Hindlimb muscle (tissue), 1 donor: ENCODE data around the gene ATP6V1F. TPM values are rescaled to one million over a fixed set of nuclear protein-coding genes. Genes with fewer than 3 reads are reported as not detected.

Experiments
- DNase-seq: peaks from one replicate; pipeline ENCODE4 v3.0.0-alpha.2; 2013
- polyA plus RNA-seq: library from polyadenylated mRNA; unstranded; fragments of 120-200 nt; gene quantifications from one replicate; pipeline ENCODE4 v1.2.1, GENCODE V29; 2013; ENCODE audit not compliant: insufficient read length

ATP6V1F gene
- polyA plus RNA-seq, 1 donor = 121 TPM

DNA sequence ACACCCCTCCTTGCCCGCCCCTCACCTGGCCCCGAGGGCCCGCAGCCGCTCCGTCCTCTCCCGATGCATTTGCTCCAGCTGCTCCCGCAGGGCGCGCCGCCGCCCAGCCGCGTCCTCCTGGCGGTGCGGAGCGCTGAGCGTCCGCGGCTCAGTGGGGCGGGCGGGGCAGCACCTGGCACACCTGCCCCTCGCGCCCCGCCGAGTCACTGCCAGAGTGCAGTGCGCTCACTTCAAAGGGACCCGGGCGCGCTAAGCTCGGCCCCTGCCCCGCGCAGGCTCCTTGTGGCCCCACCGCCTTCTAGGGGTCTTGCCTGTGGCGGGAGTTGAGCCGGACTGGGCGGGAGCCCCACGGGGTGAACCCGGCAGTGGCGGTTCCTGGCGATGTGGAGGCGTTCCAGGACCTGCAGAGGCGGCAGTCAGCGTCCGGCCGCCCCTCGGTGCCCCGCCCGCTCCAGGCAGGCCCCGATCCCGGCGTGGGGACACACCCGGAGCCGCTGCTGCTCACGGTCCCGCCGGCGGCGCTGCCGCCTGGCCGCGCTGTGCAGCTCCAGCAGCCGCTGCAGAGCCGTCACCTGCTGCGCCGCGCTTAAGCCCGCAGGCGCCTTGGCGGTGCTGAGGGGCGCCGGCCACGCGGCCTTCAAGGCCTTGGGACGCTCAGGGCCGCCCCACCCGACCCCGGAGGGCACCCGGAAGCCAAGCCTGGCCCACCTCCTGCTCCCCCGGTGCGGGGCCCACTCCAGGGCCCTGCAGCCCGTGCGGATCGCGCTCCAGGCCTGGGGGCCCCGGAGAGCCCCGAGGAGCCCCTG, 6.7 kb downstream of the ATP6V1F start:
- peak; percentile 67 for DNase-seq

DNA sequence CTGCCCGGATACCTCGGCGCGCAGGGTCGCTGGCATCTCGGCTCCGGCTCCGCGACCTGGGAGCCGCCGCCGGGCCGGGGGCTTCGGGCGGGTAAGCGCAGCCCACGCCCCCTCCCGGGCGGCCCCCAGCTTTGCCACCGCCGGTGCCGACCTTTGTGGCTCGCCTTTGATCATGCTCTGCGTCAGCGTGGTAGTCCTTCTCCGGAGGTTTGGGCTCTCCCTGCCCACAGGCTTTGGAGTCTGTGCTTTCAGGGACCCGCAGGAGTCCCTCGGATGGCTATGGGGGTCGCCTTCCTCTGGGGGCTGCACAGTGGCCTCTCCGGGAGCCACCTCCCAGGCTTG, 7.3 kb downstream of the ATP6V1F start:
- no peak for DNase-seq

DNA sequence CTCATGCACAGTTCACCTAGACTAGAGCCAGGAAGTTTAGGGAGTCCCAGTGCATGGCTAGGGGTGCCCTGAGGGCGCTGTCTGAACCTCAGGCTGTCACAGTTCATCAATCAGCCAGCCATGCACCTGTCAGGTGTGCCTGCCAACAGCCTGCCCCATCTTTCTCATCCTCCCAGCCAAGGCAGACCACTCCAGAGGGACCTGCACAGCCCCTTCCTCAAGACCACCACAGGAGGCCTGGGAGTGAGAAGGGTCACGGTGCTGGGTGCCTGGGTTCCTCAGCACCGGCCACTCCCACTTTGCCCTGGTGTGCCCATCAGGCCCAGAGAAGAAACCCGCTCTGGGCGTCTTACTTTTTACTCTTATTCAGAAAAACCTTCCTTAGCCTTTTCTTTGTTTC, 8.4 kb downstream of the ATP6V1F start:
- no peak for DNase-seq

DNA sequence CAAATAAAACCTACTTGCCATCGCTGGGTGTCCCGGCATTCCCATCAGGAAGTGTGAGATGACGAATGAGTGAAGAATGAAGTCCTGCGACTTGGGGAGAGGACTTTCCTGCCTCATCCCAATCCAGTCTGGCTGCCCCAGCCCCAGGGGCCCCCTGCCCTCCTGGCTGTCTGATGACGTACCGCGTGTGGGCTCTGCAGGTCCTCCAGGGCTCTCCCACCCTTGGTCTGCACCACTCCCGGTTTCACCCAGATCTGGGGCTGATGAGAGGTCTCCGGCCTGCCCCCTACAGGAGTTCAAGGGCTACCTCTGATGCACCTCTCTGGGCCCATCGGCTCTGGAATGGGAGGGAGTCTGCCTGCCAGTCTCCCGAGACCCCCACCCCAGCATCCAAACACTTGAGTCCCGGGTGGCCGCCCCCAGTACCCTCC, 9.8 kb downstream of the ATP6V1F start:
- DNase-seq = no peak

DNA sequence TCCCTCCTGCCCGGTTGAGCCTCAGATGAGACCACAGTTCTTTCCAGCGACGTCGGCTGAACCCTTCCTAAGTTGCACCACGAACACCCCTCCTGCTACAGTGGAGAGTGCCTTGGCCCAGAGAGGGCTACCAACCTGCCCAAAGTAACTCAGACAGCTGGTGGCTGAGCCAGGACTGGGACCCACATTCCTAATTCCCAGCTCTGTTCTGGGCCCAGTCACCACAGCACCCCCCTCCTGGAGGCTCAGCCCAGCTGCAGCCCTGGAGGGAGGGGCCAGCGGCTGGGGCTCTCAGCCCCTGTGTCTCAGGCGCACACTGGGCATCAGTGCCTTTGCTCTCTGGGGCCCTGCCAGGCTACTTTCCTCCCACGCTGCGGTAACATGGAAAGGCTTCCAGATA, 10.6 kb downstream of the ATP6V1F start:
- DNase-seq = no peak

DNA sequence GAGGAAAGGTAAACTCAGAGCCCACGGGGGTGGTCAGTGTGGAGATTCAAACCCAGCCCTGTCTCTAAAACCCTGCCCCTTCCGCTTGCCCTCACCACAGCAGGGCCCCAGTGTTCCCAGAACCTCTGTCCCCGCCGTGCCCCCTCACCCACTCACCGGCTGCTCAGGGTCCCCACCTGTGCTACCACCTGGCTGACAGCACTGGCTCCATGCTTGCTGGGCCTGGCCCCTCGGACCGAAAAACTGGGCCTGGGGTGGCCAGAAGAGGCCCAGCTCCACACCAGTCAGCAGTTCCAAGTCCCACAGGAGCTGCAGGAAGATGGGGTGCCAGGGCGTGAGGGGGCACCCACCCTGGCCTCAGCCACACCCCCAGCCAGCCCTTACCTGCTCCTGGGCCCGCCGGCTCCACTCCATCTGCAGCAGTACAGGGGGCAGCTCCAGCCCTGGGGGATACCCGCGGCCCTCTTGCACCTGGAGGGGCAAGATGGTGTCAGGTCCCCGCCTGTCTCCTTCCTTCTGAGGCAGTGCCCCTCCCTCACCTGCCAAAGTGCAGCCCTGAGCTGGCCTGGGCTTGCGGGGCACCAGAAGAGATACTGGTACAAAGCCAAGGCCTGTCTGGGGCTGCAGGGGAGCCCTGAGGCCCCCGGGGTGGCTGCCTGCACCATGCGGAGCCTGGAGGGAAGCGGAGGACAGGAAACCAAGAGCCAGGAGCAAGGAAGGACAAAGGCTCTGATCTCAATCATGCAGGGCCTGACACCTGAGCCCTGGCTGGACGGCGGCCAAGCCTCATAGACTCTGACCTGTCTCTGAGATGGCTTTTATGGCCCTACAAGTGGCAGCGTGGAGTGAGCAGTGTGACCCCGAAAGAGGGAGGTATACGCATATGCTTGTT, 11.7 kb downstream of the ATP6V1F start:
- no peak for DNase-seq

DNA sequence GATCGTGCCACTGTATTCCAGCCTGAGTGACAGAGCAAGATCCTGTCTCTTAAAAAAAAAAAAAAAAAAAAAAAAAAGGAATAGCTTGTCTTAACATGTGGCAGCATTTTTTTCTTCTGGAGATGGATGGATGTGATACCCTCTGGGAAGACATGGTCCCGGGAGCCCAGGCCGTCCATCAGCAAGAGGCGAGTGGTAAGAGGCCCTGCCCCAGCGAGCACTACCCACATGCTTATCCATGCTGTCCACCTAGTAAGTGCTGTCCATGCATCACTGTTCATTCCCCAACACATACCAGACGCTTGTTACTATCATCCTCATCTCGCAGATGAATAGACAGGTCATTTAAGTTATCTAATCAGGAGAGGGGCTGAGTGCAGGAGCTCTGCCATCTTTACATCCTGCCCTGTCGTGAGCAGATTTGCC, 12.9 kb downstream of the ATP6V1F start:
- no peak for DNase-seq

DNA sequence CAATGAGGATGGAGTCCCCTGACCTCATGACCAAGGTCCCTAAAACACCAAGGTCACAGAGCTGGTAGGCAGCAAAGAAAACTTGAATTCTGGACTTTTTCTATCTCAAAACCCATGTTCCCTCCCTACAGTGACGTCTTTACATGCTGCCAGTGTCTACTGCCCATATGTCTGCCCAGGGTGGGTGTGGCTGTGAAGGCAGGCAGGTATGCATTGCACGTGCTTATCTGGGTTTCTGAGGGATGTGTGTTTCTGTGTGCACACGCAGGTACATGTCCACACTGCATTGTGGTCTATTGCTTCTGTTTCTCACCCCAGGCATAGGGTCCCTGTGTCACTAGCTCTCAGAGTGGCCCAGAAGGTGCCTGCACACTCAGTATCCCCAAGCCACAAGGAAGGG, 13.5 kb downstream of the ATP6V1F start:
- no peak for DNase-seq

DNA sequence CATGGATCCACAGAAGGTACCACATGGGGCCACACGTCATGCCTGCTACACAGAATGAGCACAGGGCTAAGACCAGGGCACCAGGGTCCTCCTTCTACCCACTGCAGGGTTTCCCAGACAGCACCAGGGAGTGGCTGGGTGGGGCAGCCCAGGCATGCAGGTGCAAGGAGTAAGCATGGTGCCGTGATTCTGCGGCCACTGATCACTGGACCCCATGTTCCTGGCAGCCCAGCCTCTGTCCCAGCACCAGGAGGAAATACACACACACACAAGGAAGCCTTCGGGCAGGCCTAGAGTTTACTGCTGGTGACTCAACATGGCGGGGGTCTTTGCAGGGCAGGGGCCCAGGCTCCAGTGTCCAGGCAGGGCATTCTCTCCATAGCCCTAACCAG, 13.9 kb downstream of the ATP6V1F start:
- no peak for DNase-seq

DNA sequence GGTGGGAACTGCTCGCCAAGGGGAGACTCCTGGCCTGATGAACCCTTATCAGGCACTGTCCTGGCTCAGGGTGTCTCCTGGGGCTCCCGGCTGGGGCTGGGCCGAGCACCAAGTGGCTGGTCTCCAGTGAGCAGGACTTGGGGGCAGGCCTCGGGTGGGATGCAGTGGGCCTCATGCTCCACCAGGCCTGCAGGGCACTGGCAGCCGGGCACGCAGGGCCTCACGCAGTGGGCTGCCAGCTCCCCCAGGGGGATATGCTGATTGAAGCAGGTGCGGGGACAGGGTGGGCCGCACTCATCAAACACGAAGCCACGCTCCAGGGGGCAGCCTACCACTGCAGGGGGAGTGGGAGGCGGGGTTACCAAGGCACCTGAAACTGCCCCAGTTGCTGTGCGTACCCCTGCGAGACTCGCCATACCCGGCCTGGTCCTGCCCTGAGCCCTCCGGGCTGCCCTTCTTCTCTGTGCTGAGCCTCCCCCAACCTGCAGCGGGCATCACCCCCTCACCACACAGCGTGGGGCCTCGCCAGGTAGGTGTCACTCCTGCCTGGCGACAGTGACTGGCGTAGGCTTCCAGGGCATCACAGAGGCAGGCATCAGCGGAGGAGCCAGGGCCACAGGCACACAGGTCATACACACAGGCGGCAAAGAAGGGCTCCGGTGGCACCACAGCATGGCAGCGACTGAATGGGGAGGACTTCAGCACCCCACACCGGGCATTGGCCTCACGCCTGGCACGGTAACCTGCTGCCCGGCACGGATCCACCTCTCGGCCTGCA, 14.5 kb downstream of the ATP6V1F start:
- no peak for DNase-seq

DNA sequence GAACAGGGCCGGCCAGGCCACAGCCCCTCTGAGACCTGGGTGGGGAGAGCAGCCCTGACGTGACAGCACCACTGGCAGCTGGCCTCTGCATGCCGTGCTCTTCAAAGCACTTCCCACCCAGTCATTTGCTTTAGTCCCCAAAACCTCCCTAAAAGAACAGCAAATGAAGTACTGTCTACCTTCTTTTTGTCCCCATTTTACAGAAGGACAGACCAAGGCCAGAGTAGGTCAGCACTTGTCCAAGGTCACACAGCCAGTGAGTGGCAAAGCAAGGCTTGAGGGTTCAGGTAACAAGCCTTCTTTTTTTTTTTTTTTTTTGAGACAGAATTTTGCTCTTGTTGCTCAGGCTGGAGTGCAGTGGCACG, 15.1 kb downstream of the ATP6V1F start:
- no peak for DNase-seq

DNA sequence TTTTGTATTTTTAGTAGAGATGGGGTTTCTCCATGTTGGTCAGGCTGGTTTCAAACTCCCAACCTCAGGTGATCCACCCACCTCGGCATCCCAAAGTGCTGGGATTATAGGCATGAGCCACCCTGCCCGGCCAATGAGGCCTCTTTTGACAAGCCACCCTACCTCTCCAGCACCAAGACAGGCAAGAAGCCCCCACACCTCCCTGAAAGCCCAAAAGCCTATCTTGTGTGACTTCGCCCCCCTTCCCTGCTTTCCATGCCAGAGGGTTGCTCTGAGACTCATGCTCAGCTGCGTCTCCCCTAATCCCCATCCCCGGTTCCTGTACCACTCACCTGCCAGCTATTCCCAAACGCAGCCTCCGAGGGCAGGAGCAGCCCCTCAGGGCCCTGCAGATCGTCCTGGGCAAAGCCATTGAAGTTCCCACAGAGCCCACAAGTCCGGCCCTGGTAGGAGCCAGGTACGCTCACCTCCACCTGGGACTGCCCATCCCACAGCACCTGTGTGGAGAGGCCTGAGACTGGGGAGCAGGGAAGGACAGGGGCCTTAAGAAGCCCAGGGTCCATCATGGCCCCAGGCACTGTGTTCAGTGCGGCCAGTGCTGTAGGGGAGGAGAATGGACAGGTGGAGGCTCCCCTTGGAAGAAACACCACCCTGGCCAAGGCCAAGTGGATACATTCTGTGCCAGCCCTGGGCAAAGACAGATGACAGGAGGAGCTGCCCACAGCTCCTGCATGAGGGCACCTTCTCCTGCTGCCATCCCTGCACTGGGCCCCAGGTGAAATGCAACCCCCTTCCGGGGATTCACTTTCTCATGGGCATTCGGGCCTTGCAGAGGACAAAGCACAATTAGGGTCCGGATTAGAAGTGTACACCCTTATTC, 15.8 kb downstream of the ATP6V1F start:
- no peak for DNase-seq

DNA sequence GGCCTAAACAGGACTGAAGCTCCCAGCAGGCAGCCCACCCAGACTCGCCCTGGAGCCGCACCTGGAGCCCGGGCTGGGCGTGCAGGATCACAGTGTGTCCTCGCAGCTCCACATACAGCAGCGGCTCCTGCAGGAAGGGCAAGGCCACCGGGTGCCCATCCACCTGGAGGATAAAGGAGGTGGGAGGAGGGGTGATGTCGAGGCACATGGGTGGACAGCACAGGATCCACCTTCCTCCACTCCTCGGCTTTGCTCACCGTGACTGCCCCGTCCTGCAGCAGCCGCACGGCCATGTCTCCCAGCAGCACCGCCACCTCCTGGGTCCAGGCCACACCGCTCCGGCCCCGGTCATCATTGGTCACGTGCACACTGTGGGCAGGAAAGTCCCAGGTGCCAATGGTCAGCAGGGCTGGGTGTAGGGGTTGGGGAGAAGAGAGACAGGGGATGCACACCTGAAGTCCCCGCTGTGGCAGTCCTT, 16.8 kb downstream of the ATP6V1F start:
- DNase-seq = no peak

DNA sequence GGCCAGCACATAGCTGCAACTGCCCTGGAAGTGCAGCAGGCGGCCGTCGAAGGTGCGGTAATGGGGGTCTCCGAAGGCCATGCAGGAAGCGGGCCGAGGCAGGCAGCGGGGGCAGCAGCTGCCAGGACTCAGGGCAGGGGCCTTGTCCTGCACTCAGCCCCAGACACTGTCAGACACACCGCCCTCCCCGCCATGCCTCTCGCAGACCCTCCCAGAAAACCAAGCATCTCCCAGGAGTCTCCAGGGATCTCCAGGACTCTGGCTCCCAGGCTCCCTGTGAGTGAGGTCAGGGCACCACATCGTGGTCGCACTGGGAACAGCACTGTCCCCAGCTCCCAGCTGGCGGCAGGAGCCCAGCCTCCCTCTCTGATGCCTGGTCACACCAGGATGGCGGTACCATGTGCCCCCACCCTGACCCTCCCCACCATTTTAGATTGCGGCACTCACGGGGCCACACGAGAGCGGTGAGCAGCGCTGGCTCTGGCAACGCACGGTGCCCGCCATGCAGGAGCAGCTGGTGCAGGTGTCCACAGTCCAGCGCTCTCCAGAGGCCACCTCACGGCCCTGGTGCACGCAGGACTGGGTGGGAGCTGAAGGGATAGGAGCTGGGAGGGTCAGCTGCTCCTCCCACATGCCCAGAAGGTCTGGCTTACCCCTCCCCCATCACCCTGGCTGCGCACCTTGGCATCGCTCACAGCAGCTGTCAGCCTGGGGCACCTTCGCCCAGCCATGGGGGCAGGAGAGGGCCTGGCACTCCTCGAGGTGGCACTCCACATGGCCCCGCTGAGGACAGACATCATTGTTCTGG, 17.5 kb downstream of the ATP6V1F start:
- peak; percentile 63 for DNase-seq

DNA sequence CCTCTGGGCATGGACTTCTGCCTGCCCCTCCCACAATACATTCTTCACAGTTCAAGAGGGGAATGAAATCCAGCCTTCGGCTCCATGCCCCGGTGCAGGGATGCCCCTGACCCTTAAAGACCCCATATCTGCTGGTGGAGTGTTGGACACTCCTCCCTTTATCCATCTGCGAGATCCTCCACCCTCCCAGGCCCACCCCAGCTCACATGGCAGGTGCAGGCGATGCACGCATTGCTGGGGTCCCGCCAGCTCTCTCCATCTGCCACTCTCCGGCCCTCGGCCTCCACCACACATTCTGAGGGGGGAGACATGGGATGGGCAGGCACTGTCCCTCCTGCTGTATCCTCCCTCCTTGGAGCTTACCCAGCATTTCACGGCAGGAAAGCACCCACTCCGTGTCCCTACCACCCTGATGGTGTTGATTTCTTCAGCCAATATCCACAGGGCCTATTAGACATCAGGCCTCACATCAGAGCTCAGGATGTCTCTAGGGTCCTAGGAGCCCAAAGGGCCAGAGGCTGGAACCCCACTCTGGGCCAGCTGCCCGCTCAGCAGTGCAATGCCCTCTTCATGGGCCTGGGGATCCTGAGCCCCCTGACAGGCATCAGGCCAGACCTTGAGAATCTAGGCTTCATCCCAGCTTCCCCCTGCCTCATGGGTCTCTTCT, 18.3 kb downstream of the ATP6V1F start:
- no peak for DNase-seq

DNA sequence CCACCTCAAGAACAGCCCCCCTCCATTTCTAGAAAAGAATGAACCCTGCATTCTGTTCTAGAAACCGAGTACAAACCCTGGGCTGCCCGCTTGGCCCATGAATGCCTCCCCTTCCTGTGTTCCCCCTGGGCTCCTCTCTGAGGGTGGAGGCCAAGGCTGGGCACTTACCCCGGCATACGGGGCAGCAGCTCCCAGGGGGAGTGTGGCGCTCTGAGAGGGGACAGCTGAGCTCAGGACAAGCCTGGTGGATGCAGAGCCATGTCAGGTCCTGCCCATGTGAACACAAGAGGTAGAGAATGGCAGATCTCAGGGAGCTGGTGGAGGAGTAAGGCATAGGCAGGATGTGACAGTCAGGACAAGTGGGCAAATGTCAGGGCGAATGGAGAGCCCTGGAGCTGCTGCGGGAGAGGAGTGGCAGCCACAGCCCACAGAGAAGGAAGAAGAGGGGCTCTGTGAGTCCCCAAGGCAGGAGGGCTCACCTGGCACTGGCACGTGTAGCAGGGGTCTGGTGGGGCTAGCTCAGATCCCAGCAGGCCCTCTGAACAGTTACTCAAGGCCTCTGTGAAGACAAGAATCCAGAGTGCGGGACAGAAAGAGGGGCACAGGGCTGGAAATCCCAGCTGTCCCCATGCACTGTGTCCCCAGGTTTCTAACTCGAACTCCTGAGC, 18.9 kb downstream of the ATP6V1F start:
- no peak for DNase-seq

DNA sequence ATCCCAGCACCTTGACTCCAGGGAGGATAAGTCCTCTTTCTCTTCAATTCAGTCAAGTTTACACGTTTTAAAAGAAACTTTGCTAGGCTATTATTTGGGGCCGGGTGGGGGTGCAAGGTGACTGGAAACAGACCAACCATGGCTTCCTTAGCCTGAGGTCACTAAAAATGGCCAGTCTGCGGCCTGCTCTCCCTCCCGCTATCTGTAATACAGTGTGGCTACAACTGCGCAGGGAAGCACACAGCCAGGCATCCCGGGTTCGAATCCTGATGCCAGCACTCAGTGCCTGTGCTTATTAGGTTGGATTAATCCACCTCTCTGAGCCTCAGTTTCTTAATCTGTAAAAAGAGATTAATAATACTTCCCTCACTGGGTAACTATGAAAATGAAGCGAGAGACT, 19.5 kb downstream of the ATP6V1F start:
- DNase-seq = no peak

DNA sequence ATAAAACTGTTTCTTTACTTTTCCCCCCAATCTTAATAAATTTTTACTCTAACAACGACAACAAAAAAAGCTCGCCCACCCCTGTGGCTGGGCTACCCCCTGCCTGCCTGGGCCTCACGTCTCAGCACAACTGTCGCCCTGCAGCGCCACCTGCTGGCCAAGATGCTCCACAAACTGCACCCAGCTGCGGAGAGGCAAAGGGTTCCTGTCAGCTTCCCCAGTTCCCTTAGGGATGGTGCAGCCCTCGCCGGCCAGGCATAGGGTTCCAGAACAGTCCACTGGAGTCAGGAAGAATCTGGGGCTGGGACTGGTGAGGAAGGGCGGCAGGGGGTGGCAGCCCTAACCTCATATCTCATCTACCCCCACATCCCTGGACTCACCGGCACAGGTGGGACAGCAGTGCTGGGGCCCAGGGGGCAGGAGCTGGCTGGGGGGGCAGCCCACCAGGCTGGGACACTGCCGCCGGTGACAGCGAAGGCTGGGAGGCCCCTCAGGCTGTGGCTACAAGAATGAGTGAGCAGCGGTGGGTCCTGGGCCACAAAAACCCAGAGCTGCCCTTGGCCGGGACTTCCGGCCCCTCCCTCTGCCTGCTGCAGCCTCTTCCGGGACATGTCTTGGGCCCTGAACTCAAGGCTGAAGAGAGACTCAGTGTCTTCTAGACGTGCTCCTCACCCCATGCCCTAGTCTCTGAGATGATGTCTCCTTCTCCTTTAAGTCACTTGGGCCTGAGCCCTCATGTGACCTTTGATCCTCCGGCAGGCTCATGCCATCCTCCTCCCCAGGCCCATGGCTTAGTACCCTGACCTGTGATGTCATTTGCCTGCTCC, 21.2 kb downstream of the ATP6V1F start:
- DNase-seq = peak; percentile 72
